ENCODE results near the gene OGFOD1. TPM values are rescaled to one million over a fixed set of nuclear protein-coding genes. Genes with fewer than 3 reads are reported as not detected.

Gene OGFOD1
- total and polyA plus RNA-seq, 2 experiments from 2014 or later: 74.5 to 76.3 TPM

- TF ChIP-seq, protein P1, sequence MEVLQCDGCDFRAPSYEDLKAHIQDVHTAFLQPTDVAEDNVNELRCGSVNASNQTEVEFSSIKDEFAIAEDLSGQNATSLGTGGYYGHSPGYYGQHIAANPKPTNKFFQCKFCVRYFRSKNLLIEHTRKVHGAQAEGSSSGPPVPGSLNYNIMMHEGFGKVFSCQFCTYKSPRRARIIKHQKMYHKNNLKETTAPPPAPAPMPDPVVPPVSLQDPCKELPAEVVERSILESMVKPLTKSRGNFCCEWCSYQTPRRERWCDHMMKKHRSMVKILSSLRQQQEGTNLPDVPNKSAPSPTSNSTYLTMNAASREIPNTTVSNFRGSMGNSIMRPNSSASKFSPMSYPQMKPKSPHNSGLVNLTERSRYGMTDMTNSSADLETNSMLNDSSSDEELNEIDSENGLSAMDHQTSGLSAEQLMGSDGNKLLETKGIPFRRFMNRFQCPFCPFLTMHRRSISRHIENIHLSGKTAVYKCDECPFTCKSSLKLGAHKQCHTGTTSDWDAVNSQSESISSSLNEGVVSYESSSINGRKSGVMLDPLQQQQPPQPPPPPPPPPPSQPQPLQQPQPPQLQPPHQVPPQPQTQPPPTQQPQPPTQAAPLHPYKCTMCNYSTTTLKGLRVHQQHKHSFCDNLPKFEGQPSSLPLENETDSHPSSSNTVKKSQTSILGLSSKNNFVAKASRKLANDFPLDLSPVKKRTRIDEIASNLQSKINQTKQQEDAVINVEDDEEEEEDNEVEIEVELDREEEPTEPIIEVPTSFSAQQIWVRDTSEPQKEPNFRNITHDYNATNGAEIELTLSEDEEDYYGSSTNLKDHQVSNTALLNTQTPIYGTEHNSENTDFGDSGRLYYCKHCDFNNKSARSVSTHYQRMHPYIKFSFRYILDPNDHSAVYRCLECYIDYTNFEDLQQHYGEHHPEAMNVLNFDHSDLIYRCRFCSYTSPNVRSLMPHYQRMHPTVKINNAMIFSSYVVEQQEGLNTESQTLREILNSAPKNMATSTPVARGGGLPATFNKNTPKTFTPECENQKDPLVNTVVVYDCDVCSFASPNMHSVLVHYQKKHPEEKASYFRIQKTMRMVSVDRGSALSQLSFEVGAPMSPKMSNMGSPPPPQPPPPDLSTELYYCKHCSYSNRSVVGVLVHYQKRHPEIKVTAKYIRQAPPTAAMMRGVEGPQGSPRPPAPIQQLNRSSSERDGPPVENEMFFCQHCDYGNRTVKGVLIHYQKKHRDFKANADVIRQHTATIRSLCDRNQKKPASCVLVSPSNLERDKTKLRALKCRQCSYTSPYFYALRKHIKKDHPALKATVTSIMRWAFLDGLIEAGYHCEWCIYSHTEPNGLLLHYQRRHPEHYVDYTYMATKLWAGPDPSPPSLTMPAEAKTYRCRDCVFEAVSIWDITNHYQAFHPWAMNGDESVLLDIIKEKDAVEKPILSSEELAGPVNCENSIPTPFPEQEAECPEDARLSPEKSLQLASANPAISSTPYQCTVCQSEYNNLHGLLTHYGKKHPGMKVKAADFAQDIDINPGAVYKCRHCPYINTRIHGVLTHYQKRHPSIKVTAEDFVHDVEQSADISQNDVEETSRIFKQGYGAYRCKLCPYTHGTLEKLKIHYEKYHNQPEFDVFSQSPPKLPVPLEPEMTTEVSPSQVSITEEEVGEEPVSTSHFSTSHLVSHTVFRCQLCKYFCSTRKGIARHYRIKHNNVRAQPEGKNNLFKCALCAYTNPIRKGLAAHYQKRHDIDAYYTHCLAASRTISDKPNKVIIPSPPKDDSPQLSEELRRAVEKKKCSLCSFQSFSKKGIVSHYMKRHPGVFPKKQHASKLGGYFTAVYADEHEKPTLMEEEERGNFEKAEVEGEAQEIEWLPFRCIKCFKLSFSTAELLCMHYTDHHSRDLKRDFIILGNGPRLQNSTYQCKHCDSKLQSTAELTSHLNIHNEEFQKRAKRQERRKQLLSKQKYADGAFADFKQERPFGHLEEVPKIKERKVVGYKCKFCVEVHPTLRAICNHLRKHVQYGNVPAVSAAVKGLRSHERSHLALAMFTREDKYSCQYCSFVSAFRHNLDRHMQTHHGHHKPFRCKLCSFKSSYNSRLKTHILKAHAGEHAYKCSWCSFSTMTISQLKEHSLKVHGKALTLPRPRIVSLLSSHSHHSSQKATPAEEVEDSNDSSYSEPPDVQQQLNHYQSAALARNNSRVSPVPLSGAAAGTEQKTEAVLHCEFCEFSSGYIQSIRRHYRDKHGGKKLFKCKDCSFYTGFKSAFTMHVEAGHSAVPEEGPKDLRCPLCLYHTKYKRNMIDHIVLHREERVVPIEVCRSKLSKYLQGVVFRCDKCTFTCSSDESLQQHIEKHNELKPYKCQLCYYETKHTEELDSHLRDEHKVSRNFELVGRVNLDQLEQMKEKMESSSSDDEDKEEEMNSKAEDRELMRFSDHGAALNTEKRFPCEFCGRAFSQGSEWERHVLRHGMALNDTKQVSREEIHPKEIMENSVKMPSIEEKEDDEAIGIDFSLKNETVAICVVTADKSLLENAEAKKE (CRISPR knock-in tag; IDR thresholded peaks at IDR 0.05): no peak
- TF ChIP-seq ETS1 (IDR thresholded peaks at IDR 0.05) (no peak), EZH2phosphoT487 (IDR thresholded peaks at IDR 0.05; ENCODE audit: unreplicated experiment) (no peak), NANOG (IDR thresholded peaks at IDR 0.05; ENCODE audit: borderline replicate concordance) (no peak), EZH2 (IDR thresholded peaks at IDR 0.05; ENCODE audit: low read depth, unreplicated experiment) (no peak)
Observed at GRCh38 chr16:56405977-56406672, 45.2 kb upstream of the OGFOD1 start (continued).

DNA sequence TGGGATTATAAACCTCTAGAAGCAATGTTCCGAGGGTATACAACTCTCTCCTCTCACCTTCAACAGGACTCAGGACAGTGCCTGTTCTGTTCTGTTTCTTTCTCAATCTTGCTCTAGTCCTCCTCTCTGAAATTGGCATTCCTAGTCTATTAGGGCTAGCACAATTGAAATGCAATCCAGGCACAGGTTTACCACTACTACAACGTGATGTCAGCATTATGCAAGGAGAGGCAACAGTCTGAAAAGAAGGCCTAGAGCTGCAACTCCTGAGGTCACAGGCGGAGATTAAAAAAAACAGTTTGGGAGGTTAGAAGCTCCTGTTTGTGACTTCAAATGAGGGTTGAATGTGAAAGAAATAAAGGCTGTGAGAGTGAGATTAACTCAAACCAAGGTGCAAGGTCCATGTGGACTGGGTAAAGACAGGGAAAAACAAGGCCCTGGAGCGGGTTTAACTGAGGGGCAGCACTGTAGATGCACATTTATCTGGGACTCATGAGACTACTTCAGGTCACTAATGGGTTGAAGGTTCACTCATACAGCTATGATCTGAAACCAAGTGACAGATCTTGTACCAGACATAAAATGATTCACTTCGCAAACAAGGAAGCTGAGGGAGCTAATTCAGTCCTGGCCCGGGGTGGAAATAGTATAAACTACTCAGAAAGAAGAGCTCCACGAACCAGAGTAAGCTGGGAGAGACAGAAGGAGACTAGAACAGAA lies 42.8 kb upstream of the OGFOD1 start:
- Histone ChIP-seq H3K79me2 (replicated peaks; ENCODE audit: insufficient read depth) (0 out of 2 replicates have a peak, but pooled peaks cover 2% of the 10 kb centered on the region), H4K20me1 (replicated peaks; ENCODE audit: insufficient read depth) (0 out of 2 replicates have a peak, but pooled peaks cover 2% of the 10 kb centered on the region), H3K27me3 (ENCODE audit: insufficient read depth) (no peaks in the 10 kb centered on the region), H3K4me2 (no peak overlapping the region), H3K4me3 (no peak overlapping the region), H3K4me1 (ENCODE audit: insufficient read depth) (no peaks in the 10 kb centered on the region), H2AFZ (no peak overlapping the region), H3K27ac (ENCODE audit: low read depth) (no peak overlapping the region), H3K9me2 (ENCODE audit: insufficient read depth) (no peaks in the 10 kb centered on the region), H3K36me3 (ENCODE audit: insufficient read depth) (peaks cover 3% of the 10 kb centered on the region; the same call in 1 of the 2 replicates), H3F3A (replicated peaks; ENCODE audit: low read depth) (no peaks in the 10 kb centered on the region)
- ATAC-seq: no peak
- Mint-ChIP-seq H3K4me3 (no peak overlapping the region), H3K9me3 (no peaks in the 10 kb centered on the region), H3K4me1 (no peaks in the 10 kb centered on the region; the same call in 1 of the 3 replicates), H3K36me3 (ENCODE audit: low read depth) (peaks cover 25% of the 10 kb centered on the region), H3K27ac (no peak overlapping the region), H3K27me3 (ENCODE audit: insufficient read depth, low read depth, poor library complexity) (no peaks in the 10 kb centered on the region)
- DNase-seq (ENCODE audit: low spot score): no peak
- TF ChIP-seq STAT1 (IDR thresholded peaks at IDR 0.05; ENCODE audit: unreplicated experiment) (no peak), JUNB (IDR thresholded peaks at IDR 0.05; ENCODE audit: unreplicated experiment) (no peak), NANOG (IDR thresholded peaks at IDR 0.05; ENCODE audit: borderline replicate concordance) (no peak), POLR2AphosphoS5 (IDR thresholded peaks at IDR 0.05; ENCODE audit: low read depth) (no peak), EZH2 (IDR thresholded peaks at IDR 0.05; ENCODE audit: low read depth, unreplicated experiment) (no peak), ZNF331 (CRISPR knock-in tag; IDR thresholded peaks at IDR 0.05; ENCODE audit: low read depth) (no peak)
- TF ChIP-seq, protein P2, sequence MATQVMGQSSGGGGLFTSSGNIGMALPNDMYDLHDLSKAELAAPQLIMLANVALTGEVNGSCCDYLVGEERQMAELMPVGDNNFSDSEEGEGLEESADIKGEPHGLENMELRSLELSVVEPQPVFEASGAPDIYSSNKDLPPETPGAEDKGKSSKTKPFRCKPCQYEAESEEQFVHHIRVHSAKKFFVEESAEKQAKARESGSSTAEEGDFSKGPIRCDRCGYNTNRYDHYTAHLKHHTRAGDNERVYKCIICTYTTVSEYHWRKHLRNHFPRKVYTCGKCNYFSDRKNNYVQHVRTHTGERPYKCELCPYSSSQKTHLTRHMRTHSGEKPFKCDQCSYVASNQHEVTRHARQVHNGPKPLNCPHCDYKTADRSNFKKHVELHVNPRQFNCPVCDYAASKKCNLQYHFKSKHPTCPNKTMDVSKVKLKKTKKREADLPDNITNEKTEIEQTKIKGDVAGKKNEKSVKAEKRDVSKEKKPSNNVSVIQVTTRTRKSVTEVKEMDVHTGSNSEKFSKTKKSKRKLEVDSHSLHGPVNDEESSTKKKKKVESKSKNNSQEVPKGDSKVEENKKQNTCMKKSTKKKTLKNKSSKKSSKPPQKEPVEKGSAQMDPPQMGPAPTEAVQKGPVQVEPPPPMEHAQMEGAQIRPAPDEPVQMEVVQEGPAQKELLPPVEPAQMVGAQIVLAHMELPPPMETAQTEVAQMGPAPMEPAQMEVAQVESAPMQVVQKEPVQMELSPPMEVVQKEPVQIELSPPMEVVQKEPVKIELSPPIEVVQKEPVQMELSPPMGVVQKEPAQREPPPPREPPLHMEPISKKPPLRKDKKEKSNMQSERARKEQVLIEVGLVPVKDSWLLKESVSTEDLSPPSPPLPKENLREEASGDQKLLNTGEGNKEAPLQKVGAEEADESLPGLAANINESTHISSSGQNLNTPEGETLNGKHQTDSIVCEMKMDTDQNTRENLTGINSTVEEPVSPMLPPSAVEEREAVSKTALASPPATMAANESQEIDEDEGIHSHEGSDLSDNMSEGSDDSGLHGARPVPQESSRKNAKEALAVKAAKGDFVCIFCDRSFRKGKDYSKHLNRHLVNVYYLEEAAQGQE (IDR thresholded peaks at IDR 0.05; ENCODE audit: unreplicated experiment): no peak
